COLO668 (cell line): Measurements from ENCODE around the gene SCLY.

ENCODE experiments used
- DNase-seq: peaks from one replicate; lab custom pipeline; 2025; ENCODE audit not compliant: unreplicated experiment; lab: John Stamatoyannopoulos, UW

The SCLY gene

GRCh38 chr2:238069021-238069709 is 8.4 kb downstream of the SCLY start:
- DNase-seq: no peak

GRCh38 chr2:238069877-238070276 is 9.1 kb downstream of the SCLY start:
- no peak for DNase-seq

GRCh38 chr2:238075397-238075796 is 14.6 kb downstream of the SCLY start:
- DNase-seq: no peak

- no peak for DNase-seq
These were observed 16.5 kb downstream of the SCLY start for GRCh38 chr2:238077292-238077691.

- no peak for DNase-seq
These were observed 19.1 kb downstream of the SCLY start for GRCh38 chr2:238079874-238080327.

GRCh38 chr2:238080518-238080917 is 19.7 kb downstream of the SCLY start:
- DNase-seq: no peak

GRCh38 chr2:238081150-238081549 is 20.3 kb downstream of the SCLY start:
- no peak for DNase-seq

- no peak for DNase-seq
These were observed 20.8 kb downstream of the SCLY start for GRCh38 chr2:238081561-238081960.

- no peak for DNase-seq
These were observed 21.4 kb downstream of the SCLY start for GRCh38 chr2:238082151-238082550.

GRCh38 chr2:238082827-238083226 is 22.0 kb downstream of the SCLY start:
- no peak for DNase-seq

- DNase-seq: no peak
These were observed 23.1 kb downstream of the SCLY start for GRCh38 chr2:238083919-238084318.

GRCh38 chr2:238084761-238085160 is 24.0 kb downstream of the SCLY start:
- DNase-seq: no peak

- DNase-seq: no peak
These were observed 25.1 kb downstream of the SCLY start for GRCh38 chr2:238085899-238086298.

GRCh38 chr2:238087211-238087610 is 26.4 kb downstream of the SCLY start:
- DNase-seq: no peak

GRCh38 chr2:238090887-238091286 is 30.1 kb downstream of the SCLY start:
- no peak for DNase-seq

GRCh38 chr2:238091436-238092060 is 30.7 kb downstream of the SCLY start:
- DNase-seq: no peak

- no peak for DNase-seq
These were observed 31.8 kb downstream of the SCLY start for GRCh38 chr2:238092486-238093035.

- DNase-seq: no peak
These were observed 32.7 kb downstream of the SCLY start for GRCh38 chr2:238093181-238094140.

GRCh38 chr2:238094438-238095022 is 33.7 kb downstream of the SCLY start:
- DNase-seq: no peak

- no peak for DNase-seq
These were observed 34.3 kb downstream of the SCLY start for GRCh38 chr2:238095143-238095542.
